ENCODE data around the gene RAB24.
"Not testable (repeated sequence)": the region's sequence is repeated elsewhere in the genome, so short reads cannot be mapped to it uniquely, and the experiment has no call there.

Gene RAB24

DNA sequence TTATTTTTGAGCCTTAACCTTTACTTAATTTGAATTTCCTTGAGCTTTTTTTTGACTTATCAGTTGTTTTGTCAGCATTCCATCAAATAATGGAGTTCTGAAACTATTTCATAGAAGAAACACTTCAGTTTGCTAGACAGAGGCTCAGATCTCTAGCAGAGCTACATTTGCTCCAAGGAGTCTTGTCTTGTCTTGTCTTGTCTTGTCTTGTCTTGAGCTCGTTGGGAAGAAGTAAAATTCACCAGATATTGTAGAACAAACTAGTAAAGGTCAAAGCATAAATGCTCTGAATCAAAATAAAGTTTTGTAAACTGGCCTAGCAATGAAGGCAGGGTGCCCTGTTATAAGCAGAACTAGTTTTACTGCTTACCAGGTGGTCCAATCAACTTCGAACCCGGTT is 33.5 kb downstream of the RAB24 start:
- Histone ChIP-seq H3K4me3 (ENCODE audit: low read length) (no peak overlapping the region), H3K27ac (ENCODE audit: low read length) (no peak overlapping the region), H3K36me3 (ENCODE audit: control insufficient read depth, low read depth, low read length) (peaks cover 81% of the 10 kb centered on the region), H3K9me3 (ENCODE audit: control insufficient read depth, low read depth, low read length) (no peaks in the 10 kb centered on the region), H3K9ac (ENCODE audit: low read length) (no peak overlapping the region), H3K4me1 (ENCODE audit: control insufficient read depth, low read depth, low read length) (no peaks in the 10 kb centered on the region), H3K27me3 (ENCODE audit: control insufficient read depth, insufficient read depth, low read length) (no peaks in the 10 kb centered on the region)

DNA sequence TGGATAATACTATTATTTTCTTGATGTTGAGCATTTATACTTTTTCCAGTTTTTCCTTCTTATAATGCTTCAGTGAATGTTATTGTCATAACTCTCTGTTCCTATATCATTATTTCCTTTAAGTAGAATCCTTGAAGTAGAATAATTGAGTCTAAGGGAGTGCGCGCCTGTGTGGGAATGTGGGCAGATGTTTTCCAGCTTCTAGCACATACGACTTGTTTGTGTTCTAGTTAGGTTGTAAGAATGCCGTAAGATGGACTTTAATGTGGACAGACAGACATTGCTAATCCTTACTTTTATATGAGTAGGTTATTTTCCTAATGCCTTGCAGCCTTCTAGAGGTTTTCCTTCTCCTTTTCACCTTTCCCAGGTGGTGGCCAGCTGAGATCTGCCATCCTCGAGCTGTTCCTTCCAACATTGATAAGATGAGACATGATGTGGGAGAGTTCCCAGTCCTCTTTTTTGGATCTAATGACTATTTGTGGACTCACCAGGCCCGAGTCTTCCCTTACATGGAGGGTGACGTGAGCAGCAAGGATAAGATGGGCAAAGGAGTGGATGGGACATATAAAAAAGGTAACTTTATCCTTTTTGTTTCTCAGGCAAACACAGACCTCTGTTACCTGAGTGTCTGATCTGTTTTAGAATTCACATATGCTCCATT is 34.2 kb downstream of the RAB24 start:
- no peak overlapping the region for H3K4me3 ChIP-seq (ENCODE audit: low read length)
- H3K9ac ChIP-seq (ENCODE audit: low read length), result no peak overlapping the region
- H3K27ac ChIP-seq (ENCODE audit: low read length), result no peak overlapping the region
- no peaks in the 10 kb centered on the region for H3K27me3 ChIP-seq (ENCODE audit: control insufficient read depth, insufficient read depth, low read length)
- peaks cover 81% of the 10 kb centered on the region for H3K36me3 ChIP-seq (ENCODE audit: control insufficient read depth, low read depth, low read length)
- no peaks in the 10 kb centered on the region for H3K4me1 ChIP-seq (ENCODE audit: control insufficient read depth, low read depth, low read length)
- H3K9me3 ChIP-seq (ENCODE audit: control insufficient read depth, low read depth, low read length), result no peaks in the 10 kb centered on the region

DNA sequence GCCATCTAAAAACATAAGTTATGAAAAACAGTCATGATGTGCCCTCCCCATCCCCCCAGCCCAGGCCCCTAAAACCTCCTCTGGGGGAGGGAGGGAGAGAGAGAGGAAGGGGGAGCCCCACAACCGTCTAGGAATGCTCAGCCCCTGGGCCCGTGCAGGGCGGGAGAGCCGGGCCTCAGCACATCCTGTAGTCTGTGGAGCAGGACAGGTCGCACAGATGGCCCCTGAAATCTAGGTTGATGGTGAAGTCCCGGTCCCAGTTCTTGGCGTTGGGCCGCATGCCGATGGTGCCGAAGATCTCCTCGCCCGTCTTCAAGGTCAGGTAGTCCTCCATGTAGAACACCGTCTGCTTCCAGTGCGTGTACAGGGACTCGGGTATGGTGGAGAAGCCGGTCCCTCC is 38.1 kb downstream of the RAB24 start:
- no peak overlapping the region for H3K27ac ChIP-seq (ENCODE audit: low read length)
- no peaks in the 10 kb centered on the region for H3K9me3 ChIP-seq (ENCODE audit: control insufficient read depth, low read depth, low read length)
- no peak overlapping the region for H3K4me3 ChIP-seq (ENCODE audit: low read length)
- H3K4me1 ChIP-seq (ENCODE audit: control insufficient read depth, low read depth, low read length), result no peaks in the 10 kb centered on the region
- no peak overlapping the region for H3K9ac ChIP-seq (ENCODE audit: low read length)
- H3K36me3 ChIP-seq (ENCODE audit: control insufficient read depth, low read depth, low read length), result peaks cover 84% of the 10 kb centered on the region
- no peaks in the 10 kb centered on the region for H3K27me3 ChIP-seq (ENCODE audit: control insufficient read depth, insufficient read depth, low read length)

DNA sequence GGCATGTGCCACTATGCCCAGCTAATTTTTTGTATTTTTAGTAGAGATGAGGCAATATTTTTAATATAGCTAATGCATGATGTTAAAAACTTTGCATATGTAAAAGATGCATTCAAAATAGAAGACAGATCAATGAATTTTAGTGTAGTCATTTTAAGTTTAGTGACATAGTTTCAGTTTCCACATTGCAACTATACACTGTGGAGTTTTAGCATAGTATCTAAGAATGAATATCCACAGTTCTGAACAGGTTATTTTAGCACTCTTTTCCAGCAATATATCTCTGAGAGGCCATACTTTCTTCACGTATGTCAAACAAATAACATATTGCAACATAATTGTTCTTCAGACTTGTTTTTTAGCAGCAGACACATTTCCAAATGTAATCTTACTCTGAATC is 39.3 kb downstream of the RAB24 start:
- no peaks in the 10 kb centered on the region for H3K9me3 ChIP-seq (ENCODE audit: control insufficient read depth, low read depth, low read length)
- H3K36me3 ChIP-seq (ENCODE audit: control insufficient read depth, low read depth, low read length), result peaks cover 84% of the 10 kb centered on the region
- H3K4me1 ChIP-seq (ENCODE audit: control insufficient read depth, low read depth, low read length), result no peaks in the 10 kb centered on the region

DNA sequence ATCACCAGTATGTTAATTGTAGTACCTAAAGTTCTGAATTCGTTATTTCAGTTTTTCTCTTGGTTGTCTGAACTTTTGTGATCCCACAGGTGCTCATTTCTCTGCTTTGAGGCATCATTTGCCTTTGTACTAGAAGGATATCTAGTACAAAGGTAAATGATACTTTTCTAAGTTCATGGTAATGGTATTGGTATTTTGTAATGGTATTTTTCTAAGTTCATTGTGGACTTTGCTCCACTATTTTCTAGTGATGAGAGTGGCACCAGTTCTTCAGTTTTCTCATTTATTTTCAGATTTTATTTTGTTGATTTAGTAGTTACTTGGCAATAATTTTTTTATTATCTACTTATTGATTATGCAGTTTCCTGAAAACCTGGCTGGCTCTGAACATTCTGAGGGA is 42.0 kb downstream of the RAB24 start:
- Histone ChIP-seq H3K27ac (ENCODE audit: low read length) (no peak overlapping the region), H3K4me1 (ENCODE audit: control insufficient read depth, low read depth, low read length) (no peaks in the 10 kb centered on the region), H3K4me3 (ENCODE audit: low read length) (no peak overlapping the region), H3K36me3 (ENCODE audit: control insufficient read depth, low read depth, low read length) (peaks cover 89% of the 10 kb centered on the region), H3K27me3 (ENCODE audit: control insufficient read depth, insufficient read depth, low read length) (no peaks in the 10 kb centered on the region), H3K9ac (ENCODE audit: low read length) (no peak overlapping the region), H3K9me3 (ENCODE audit: control insufficient read depth, low read depth, low read length) (no peaks in the 10 kb centered on the region)

More for the DNA sequence above, 39.3 kb downstream of the RAB24 start:
- no peaks in the 10 kb centered on the region for H3K27me3 ChIP-seq (ENCODE audit: control insufficient read depth, insufficient read depth, low read length)
- H3K9ac ChIP-seq (ENCODE audit: low read length), result no peak overlapping the region
- no peak overlapping the region for H3K4me3 ChIP-seq (ENCODE audit: low read length)
- no peak overlapping the region for H3K27ac ChIP-seq (ENCODE audit: low read length)

DNA sequence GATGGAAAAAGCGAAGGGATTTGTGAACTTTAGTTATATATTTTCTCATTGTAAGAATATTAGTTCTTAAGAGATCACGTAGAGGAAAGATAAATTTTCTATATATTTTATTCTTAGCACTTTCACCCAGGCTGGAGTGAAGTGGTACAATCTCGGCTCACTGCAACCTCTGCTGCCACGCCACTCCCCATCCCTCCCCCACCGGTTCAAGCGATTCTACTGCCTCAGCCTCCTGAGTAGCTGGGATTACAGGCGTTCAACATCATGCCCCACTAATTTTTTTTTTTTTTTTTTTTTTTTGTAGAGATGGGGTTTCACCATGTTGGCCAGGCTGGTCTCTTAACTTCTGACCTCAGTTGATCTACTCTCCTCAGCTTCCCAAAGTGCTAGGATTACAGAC is 42.6 kb downstream of the RAB24 start:
- H3K9ac ChIP-seq (ENCODE audit: low read length), result no peak overlapping the region
- H3K9me3 ChIP-seq (ENCODE audit: control insufficient read depth, low read depth, low read length), result no peaks in the 10 kb centered on the region
- H3K27ac ChIP-seq (ENCODE audit: low read length), result no peak overlapping the region
- peaks cover 92% of the 10 kb centered on the region for H3K36me3 ChIP-seq (ENCODE audit: control insufficient read depth, low read depth, low read length)
- no peaks in the 10 kb centered on the region for H3K27me3 ChIP-seq (ENCODE audit: control insufficient read depth, insufficient read depth, low read length)
- H3K4me3 ChIP-seq (ENCODE audit: low read length), result no peak overlapping the region
- no peaks in the 10 kb centered on the region for H3K4me1 ChIP-seq (ENCODE audit: control insufficient read depth, low read depth, low read length)

DNA sequence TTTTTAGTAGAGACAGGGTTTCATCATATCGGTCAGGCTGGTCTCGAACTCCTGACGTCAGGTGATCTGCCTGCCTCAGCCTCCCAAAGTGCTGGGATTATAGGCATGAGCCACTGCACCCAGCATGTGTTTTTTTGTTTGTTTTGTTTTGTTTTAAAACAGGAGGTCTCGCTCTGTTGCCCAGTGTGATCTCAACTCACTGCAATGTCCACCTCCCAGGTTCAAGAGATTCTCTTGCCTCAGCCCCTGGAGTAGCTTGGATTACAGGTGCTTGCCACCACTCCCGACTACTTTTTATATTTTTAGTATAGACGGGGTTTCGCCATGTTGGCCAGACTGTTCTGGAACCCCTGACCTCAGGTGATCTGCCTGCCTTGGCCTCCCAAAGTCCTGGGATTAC is 44.8 kb downstream of the RAB24 start:
- not testable (repeated sequence) for H3K27me3 ChIP-seq (ENCODE audit: control insufficient read depth, insufficient read depth, low read length); H3K9ac ChIP-seq (ENCODE audit: low read length); H3K9me3 ChIP-seq (ENCODE audit: control insufficient read depth, low read depth, low read length); H3K4me1 ChIP-seq (ENCODE audit: control insufficient read depth, low read depth, low read length); H3K4me3 ChIP-seq (ENCODE audit: low read length); H3K27ac ChIP-seq (ENCODE audit: low read length)
- H3K36me3 ChIP-seq (ENCODE audit: control insufficient read depth, low read depth, low read length), result peaks cover 93% of the 10 kb centered on the region

DNA sequence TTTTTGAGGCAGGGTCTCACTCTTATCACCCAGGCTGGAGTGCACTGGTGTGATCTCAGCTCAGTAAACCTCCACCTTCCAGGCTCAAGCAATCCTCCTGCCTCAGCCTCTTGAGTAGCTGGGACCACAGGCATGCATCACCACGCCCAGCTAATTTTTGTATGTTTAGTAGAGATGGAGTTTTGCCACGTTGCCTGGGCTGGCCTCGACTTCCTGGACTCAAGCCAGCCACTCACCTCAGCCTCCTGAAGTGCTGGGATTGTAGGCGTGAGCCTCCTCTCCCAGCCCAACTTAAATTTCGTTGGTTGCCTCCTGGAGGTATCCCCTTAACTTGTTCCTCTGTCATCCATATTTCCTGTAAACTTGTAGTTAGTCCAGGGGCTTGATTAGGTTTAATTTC is 47.2 kb downstream of the RAB24 start:
- H3K36me3 ChIP-seq (ENCODE audit: control insufficient read depth, low read depth, low read length), result peaks cover 91% of the 10 kb centered on the region
- no peaks in the 10 kb centered on the region for H3K9me3 ChIP-seq (ENCODE audit: control insufficient read depth, low read depth, low read length)
- no peaks in the 10 kb centered on the region for H3K4me1 ChIP-seq (ENCODE audit: control insufficient read depth, low read depth, low read length)
- no peak overlapping the region for H3K27ac ChIP-seq (ENCODE audit: low read length)
- no peak overlapping the region for H3K4me3 ChIP-seq (ENCODE audit: low read length)
- H3K27me3 ChIP-seq (ENCODE audit: control insufficient read depth, insufficient read depth, low read length), result no peaks in the 10 kb centered on the region
- H3K9ac ChIP-seq (ENCODE audit: low read length), result no peak overlapping the region

DNA sequence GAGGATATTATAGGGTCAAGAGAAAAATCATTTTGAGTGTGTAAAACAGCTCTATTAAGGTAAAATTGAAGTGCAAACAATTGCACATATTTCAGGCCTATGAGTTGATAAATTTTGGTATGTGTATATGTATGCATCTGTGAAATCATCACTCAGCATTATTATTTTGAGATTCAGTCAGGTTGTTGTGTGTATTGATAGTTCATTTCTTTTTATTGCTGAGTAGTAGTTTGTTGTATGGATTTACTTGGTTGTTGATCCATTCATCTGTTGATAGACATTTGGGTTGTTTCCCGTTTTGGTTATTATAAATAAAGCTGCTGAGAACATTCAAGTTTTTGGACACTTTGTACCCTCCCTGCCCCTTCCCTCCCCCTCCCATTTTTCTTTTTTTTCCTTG is 50.3 kb downstream of the RAB24 start:
- Histone ChIP-seq H3K36me3 (ENCODE audit: control insufficient read depth, low read depth, low read length) (peaks cover 87% of the 10 kb centered on the region), H3K9ac (ENCODE audit: low read length) (no peak overlapping the region), H3K4me3 (ENCODE audit: low read length) (no peak overlapping the region), H3K9me3 (ENCODE audit: control insufficient read depth, low read depth, low read length) (no peaks in the 10 kb centered on the region), H3K4me1 (ENCODE audit: control insufficient read depth, low read depth, low read length) (no peaks in the 10 kb centered on the region), H3K27ac (ENCODE audit: low read length) (no peak overlapping the region), H3K27me3 (ENCODE audit: control insufficient read depth, insufficient read depth, low read length) (no peaks in the 10 kb centered on the region)
